Embryonic facial prominence (tissue), 1 donor: ENCODE measurements around the gene EREG.
"Not testable (repeated sequence)": the region's sequence is repeated elsewhere in the genome, so short reads cannot be mapped to it uniquely, and the experiment has no call there.

Source experiments
- DNase-seq: peaks from one replicate; pipeline ENCODE4 v3.0.0-alpha.2; 2016; ENCODE audit errors: extremely low spot score

Gene EREG

GRCh38 chr4:74390677-74391076, 25.7 kb downstream of the EREG start:
- no peak for DNase-seq

DNA sequence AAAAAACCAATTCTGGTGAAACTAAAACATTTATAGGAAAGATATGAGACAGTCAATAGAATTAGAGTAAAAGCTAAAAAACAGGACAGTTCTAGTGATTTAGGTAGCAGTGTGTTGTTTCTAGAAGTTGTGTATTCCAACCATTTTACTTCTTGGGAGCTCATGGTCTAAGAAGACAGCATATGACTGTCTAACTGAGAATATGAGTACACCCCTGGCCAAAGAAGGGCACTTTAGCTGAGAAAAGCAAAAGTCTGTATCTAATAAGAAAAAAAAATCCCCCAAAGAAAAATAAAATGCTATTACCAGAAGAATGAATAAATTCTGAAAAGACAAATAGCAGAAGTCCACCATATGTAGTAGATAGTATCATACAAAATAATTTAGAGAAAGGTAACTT, 26.4 kb downstream of the EREG start:
- no peak for DNase-seq

DNA sequence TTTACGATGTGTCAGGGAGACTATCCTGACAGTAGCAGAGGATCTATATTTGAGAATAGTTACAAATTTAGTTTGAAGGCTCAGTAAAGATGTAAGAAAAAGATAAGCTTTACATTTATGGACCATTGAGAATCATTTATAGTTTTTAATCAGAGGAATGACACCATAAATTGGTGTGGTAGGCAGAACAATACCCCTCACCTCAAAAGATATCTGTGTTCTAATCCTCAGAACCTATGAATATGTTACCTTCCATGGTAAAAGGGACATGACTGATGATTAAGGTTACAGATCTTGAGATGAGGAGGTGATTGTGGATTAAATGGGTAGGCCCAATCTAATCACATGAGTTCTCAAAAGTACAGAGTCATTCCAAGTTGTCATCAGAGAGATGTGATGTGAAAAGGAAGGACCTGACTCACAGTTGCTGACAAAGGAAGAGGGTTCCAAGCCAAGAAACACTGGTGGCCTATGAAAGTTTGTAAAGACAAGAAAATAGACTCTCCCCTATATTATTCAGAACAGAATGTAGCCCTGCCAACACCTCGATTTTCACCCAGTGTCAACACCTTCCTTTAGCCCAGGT, 27.0 kb downstream of the EREG start:
- no peak for DNase-seq

DNA sequence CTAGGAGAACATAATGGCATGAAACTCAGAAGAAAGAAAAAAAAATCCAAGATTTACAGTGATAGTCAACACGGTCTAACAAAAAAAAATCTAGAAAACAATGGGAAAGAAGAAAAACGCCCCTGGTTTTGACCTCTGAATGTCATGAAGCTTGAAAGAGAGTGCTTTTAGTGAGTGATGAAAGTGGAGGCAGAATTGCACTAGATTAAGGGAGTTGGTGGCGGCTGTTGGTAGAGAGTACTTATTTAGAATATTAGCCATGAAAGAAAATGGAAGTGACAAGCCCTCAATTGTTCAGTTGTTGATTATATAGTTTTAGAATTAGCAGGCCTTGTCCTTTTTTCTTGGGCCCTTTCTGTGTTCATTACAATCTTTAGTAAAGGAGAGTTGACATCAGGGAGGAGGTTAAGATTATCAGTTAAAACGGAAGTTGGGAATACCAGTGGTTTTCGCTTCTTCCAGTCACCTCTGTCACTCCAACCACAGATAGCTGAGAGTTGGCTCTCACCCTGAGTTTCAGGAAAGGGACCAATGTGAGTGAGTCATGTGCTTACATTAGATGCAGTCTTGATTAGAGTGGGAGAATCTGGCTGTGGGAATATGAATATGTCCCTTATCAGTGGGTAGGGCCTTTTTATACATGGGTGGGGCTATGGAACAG, 29.7 kb downstream of the EREG start:
- no peak for DNase-seq

GRCh38 chr4:74395633-74396032, 30.7 kb downstream of the EREG start:
- no peak for DNase-seq

- no peak for DNase-seq
These were observed 32.9 kb downstream of the EREG start for GRCh38 chr4:74397748-74398426.

DNA sequence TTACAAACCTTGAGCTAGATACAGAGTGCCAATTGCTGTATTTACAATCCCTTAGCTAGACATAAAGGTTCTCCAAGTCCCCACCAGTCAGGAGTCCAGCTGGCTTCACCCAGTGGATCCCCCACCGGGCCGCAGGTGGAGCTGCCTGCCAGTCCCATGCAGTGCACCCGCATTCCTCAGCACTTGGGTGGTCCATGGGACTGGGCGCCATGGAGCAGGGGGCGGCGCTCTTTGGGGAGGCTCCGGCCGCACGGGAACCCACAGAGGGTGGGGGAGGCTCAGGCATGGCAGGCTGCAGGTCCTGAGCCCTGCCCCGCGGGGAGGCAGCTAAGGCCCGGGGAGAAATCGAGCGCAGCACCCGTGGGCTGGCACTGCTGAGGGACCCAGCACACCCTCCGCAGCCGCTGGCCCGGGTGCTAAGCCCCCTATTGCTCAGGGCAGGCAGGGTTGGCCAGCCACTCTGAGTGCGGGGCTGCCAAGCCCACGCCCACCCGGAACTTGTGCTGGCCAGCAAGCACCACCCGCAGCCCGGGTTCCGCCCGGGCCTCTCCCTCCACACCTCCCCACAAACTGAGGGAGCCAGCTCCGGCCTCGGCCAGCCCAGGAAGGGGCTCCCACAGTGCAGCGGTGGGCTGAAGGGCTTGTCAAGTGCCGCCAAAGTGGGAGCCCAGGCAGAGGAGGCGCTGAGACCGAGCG, 34.1 kb downstream of the EREG start:
- DNase-seq = not testable (repeated sequence)

- DNase-seq = no peak
These were observed 35.5 kb downstream of the EREG start for GRCh38 chr4:74400395-74400794.

GRCh38 chr4:74402692-74403456, 37.9 kb downstream of the EREG start:
- DNase-seq = no peak

DNA sequence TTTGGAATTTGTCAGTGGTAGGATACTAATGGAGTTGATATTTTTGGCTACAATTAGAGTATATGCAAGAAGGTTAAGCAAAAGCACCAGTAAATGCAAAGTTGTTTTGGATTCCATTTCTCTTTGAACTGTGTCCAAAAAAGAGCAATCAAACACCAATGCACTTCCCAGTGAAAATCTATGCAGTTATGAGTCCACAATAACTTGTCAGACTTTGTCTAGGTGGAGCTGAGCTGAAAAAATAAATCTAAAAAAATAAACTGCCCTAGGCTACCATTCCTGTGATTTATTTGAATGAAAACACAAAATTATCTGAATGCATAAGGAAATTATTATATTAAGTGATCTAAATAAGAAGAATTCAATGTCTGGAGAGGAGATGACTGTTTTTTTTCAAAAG, 42.9 kb downstream of the EREG start:
- no peak for DNase-seq

GRCh38 chr4:74408639-74409038, 43.7 kb downstream of the EREG start:
- DNase-seq = no peak

DNA sequence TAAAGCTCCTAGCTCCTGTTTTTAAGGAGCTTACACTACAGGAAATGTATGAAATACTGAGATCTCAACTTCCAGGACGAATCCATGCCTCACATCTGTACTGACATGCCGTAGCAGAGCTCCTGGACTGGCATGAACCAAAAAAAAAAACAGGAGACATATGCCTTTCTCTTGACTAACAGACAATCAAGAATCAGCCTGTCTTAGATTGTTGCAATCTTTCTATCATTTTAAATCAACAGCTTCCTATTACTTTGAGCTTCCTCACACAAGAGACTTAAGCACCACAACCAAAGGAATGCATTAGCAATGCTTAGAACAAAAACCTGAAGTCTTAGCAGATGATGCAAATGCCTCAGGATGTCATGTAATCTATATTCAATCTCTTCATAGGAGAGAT, 45.3 kb downstream of the EREG start:
- no peak for DNase-seq

- no peak for DNase-seq
These were observed 47.3 kb downstream of the EREG start for GRCh38 chr4:74412225-74412624.

DNA sequence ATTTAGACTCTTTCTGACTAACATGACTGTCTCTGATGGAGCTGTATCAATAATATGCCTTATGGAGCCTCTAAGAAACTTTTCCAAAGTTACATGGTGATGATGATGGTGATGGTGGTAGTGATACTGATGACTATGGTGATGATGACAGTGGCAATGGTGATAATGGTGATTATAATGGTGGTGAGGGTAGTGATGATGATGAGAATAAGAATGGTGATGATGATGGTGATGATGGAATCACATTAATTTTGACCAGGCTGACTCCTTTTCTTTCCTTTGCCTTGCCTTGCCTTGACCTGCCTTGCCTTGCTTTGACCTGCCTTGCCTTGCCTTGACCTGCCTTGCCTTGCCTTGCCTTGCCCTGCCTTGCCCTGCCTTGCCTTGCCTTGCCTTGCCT, 48.3 kb downstream of the EREG start:
- DNase-seq = no peak

DNA sequence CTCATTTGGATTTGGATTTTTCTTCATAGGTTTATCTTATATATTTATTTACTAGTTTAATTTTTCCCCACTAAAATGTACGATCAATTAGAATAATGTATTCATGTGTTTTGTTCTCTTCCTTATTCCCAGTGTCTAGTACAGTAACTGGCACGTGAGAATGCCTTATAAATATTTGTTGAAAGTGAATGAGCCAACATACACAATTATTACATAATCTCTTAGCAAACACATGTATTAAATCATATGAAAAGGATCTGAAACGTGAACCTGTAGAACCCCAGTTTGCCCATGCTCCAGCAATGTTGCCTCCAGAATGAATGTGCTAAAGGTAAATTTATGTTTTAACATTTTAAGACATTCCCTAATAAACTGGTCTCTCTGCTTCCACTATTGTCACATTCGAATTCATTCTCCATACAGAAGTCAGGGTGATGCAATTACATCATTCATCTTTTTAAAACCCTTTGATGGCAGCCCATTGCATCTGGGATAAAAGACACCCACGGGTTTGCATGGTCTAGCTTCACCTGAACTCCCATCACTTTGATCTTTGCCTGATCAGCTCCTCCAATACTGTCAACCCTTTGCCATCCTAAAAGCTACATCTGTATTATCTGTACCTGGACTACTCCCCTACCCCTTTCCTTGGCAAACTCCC, 49.3 kb downstream of the EREG start:
- no peak for DNase-seq

GRCh38 chr4:74415602-74416300, 50.8 kb downstream of the EREG start:
- no peak for DNase-seq

- no peak for DNase-seq
These were observed 53.2 kb downstream of the EREG start for GRCh38 chr4:74418063-74418670.

DNA sequence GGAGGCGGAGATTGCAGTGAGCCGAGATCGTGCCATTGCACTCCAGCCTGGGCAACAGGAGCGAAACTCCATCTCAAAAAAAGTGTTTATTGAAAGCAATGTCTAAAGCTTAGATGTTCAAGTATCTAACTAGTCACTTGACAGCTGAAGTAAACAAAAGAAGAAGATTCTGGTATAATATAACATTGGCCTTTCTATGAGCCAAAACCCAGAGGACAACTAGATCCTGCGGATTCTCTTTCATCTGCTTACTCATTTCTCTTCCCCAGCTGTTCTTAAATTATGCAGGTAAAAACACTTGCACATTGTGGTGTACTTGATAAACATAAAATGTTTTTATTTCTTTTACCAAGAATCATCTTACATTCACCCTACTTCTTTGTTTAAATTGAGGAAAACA, 55.9 kb downstream of the EREG start:
- no peak for DNase-seq

DNA sequence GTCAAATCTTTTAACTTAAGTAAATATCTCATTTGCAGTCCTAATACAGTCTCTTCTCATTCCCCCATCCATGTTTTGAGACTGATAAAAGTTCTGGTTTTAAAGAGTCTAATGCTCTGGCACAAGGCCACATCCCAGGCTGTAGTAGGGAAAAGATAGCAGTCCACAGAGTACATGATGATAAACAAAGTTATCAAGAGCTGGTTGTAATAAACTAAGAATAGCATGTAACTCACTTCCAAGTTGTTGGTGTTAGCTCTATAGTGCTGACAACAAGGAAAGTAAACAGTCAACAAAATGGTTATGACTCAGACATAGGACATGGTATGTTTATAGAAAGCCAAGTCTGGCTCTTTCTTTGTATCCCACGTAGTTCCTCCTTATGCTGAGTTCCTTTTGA, 58.2 kb downstream of the EREG start:
- DNase-seq = no peak

- no peak for DNase-seq
These were observed 59.2 kb downstream of the EREG start for GRCh38 chr4:74424111-74424510.
